Myocyte (in vitro differentiated cells): Measurements from ENCODE around the gene DOCK1. TPM values are rescaled to one million over a fixed set of nuclear protein-coding genes. Genes with fewer than 3 reads are reported as not detected.
A peak's percentile ranks its signal among the peaks of the same experiment; 100 is the strongest.

Experiments used
- DNase-seq: peaks from one replicate; pipeline ENCODE4 v3.0.0-alpha.2; 2012; ENCODE audit warnings: low read depth
- total RNA-seq: library from RNA; depleted of rRNA; stranded (reverse); fragments of >200 nt; gene quantifications from 2 replicates; pipeline ENCODE4 v1.2.3, GENCODE V29; 2014

DOCK1 gene
- total RNA-seq, 1 donor from 2014 or later = 35.1 TPM

DNA sequence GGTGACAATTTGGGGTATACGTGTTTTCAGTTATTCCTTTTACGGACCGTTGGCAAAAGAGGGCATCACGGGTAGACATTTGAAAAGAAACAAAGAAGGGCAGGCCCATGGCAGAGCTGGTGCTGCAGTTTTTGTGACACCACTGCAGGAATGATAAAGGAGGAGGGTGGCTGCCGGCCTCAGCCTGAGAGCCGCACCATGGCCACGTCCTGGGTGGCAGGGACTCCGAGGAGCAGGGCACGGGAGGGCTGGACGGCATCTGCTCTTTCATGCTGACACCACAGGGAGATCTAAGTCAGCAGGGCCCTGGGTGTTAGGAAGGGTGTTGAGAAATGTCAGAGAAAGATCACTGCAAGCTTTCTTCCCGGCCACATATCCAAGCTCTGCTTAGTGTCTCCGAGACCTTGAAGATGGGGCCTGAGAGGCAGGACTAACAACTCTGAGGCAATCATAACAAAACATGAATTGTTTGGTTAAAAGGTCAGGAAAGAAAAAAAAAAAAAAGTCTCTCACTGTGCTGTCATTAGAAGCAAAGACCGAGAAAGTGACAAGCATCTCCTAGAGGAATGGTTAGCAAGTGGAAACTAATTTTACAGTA is 254.5 kb downstream of the DOCK1 start:
- no peak for DNase-seq

DNA sequence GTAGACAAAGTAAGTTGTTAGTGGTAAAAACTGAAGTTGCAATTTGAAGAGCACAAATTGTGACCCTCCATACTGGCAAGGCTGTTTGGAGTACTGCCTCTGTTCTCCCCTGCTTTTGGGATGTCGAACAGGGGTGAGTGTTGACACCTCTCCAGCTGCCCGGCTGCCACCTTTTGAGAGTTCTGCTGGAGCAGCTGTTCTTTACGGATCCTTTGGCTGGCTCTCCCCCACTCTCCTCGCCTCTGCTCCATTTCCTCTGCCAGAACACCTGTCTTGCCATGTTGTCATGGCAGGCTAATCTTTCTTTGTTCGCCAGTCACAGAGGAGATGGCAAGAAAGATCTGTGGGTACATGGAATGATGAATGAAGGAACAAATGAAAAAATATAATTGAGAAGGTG is 256.3 kb downstream of the DOCK1 start:
- DNase-seq = peak; percentile 81

DNA sequence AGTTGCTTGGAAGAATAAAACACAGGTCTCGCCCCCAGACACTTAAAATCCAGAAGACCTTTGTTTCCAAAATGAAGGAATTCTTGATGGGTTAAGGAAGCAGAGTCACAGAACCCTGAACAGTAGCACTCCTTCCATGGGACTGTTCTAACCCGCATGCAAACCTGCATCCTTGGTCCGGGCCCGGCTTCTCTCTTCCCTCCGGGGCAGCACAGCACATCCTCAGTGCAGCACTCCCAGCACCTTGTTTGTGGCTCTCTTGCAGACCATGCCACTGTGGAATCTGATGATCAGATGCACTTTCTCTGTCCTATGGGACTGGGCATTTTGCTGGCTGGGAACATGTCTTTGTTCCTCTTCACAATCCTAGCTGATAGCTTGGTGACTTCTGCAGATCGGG is 257.6 kb downstream of the DOCK1 start:
- no peak for DNase-seq

DNA sequence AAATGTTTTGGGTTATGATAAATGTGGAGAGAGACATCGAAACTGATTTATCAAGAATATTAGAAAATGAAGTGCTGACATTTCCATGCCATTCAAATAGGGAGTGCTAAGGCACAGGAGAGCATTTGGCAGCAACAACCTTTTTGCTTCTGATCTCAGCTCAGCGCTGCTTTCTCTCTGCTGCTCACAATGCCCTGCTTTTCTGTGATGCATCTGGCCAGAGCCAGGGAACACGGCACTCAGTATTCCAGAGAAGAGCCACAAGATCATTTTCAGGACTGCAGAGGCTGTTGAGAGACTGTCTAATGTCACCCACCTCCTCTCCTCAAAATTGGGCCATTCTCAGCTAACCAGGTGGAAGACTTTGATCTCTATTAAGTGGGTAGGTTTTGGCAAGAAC is 263.0 kb downstream of the DOCK1 start:
- no peak for DNase-seq

DNA sequence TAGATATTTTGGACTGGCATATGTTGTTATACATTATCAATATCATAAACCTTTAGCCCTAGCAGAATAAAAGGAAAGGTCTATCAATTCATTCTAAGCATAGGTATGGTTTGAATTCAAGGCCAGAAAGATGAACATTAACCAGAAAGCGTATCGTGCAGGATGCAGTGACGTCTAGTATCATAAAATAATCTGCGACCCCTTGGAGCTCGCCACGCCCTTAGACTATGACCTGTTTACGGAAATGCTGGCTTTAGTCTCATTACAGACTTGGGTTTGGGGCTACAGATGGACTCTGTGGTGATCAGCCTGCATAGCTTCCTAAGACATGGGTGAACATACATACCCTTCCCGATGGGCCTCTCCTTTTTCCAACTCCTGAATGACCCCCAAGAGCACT is 269.6 kb downstream of the DOCK1 start:
- DNase-seq = no peak

GRCh38 chr10:127175357-127176110 is 270.3 kb downstream of the DOCK1 start:
- no peak for DNase-seq

GRCh38 chr10:127176649-127177048 is 271.4 kb downstream of the DOCK1 start:
- no peak for DNase-seq

DNA sequence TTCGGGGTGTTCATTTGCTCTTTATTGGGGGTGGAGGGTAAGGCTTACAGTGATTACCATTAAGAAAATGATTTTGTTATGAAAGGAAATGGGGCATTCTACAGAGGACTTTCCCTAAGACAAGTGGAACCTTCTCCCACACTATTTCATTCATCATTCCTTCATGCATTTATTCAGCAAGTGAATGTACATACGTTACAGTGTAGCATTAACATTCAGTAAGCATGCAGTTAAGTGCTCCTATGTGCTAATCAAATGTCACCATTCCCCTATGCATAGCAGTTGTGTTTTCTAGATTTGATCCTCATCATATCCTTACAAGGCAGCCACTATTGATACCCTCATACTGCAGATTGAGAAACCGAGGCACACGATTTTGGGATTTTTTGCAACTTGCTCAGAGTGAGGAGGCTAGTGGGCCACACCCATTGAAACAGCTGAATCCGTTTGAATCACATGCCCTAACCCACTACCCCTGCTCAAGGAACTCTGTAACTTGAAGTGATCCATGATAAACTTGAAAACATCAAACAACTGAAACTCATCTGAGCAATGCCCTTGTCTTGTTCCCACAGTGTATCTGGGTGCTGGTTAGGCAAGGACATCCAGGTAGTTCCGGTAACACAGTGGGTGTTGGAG is 274.5 kb downstream of the DOCK1 start:
- DNase-seq = no peak

- DNase-seq = no peak
These were observed 276.9 kb downstream of the DOCK1 start for GRCh38 chr10:127182161-127182560.

DNA sequence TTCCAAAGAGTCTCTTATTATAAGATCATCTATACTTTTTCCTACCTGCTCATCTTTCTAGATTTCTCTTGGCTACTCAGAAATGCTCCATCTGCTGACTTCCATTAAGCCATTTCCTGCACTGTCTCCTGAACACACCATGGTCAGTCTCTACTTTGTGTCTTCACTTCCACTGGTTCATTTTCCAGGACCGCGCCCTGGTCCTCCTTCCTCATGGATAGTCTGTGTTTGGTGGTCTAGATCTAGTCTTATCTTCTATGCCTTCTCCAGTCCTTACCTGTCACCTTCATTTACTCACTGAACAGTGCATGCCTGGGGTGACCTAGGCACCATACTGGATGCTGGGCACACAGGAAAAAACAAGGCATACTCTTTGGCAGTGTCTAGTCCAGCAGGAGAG is 279.4 kb downstream of the DOCK1 start:
- no peak for DNase-seq

DNA sequence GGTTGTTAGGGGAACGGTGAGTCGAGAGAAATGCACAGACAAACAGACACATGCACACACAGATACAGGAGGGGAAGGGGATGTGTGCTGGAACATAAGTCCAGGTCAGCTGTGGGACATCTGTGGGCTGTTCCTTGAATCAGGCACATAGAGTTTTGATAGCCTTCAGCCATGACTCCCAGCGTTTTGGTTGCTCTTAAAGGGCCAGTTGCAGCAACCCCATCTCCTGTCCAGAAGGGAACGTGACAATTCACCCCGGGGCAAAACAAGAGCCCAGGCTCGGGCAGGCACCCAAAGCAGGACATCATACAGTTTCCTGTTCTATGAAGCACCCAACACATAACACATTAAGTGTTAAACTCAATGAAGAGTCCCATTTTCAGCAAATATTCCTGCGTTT is 281.6 kb downstream of the DOCK1 start:
- DNase-seq = no peak

DNA sequence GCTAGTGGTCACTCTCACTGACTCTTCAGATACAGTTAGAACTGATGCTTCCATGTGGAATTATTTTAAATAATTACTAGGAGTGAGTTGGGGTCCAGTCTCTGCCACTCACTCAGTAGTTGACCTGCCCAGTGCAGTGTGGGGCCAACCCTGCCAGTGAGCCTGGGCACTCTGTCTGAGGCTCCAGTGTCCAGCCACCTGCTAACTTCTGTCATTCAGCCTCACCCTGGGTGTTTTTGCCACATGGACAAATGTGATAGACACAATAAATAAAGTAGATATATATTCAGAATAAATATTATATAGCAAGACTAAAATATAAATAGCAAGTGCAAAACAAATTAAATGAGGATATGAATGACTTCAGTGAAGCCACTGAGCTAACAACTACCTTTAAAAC is 284.0 kb downstream of the DOCK1 start:
- DNase-seq = peak; percentile 76

DNA sequence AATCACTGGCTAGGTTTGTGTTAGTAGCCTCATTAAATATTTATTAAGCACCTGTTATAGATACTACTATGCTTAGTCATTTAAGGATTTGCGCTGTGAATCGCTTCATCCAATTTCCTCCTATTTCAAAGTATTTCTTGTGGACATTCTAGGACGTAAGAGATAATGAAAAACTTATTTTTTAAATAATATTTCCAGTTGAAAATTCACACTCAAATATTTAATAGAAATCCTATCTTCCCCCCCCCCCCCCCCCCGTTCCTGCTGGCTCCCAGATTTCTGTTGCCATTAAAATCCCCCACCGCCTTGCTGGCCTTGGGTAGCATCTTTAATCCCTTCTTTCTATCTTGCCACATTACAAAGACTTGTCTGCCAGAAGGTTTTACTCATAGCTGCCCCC is 285.2 kb downstream of the DOCK1 start:
- DNase-seq = no peak

- peak; percentile 76 for DNase-seq
These were observed 287.9 kb downstream of the DOCK1 start for GRCh38 chr10:127193125-127193524.

DNA sequence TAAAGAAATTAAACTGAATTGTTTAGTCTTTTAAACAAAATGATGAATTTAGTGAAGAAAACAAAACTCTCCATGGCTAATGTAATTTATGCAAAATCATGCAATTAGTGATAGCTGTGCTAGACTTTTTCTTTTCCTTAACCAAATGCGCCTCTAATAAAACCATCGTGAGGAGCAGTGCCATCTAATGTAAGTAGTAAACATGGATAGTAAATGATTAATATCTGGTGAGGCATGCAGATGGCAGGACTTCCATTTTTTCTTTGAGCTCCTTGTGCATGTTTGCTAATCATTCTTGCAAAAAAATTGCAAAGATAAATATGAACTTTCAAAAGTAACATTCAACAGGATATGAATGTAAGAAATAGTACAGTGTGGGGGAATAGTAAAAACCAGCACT is 288.9 kb downstream of the DOCK1 start:
- no peak for DNase-seq

DNA sequence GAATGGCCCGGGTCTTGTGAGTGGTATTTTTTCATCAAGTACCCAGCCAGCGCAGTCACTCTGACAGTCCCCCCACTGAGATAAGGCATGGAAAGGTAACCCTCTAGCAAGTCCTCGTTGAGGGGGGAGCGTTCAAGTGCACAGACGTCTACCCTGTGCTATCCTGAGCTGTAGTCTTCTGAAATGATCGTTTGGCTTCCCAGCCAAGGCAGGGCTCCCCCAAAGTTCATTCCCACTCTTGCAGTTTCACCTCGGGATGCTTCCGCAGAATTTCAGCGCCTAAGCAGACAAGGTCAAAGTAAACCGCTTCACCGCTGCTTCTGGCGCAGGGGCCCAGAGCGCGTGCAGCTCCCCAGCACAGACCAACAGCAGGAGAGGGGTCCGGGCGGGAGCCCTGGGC is 289.4 kb downstream of the DOCK1 start:
- DNase-seq = no peak

- peak; percentile 74 for DNase-seq
These were observed 289.8 kb downstream of the DOCK1 start for GRCh38 chr10:127195041-127195506.

GRCh38 chr10:127195571-127196281 is 290.5 kb downstream of the DOCK1 start:
- peak; percentile 38 for DNase-seq

DNA sequence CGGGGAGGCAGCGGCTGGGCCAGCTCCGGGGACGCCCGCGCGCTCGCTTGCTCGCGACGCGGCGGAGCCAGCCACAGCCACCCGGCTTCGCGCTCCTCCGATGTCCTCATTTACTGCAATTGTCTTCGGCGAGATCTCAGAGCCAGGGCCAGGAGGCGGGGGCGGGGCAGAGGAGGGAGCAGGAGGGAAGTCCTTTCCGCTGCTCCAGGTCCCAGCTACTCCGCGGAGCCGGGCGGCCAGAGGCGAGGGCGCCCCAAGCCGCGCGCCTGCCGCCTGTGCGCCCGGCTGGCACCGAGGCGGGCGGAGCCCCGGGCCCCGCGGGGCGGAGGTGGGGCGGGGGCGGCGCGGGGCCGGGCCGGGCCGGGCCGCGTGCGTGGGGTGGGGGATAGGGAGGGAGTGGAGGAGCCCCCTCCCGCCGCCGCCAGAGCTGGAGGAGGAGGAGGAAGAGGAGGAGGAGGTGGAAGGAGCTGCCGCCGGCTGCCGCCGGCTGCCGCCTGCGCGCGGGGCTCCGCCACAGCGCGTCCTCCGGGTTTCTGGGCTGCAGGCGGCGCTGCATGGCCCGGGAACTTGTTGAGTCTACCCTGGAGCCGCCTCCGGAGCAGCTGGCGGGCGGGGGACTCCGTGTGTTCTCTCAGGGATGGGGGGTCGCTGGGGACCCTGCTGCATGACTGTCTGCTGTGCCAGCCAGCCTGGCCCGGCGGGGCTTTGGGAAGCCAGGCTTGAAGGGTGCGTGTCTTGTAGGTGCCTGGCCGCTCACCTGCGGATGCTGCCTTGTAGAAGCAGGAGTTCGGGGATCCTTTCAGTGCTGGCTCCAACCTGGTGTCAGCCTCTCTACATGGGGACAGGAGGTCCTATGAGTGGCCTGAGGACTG is 291.3 kb downstream of the DOCK1 start, which contains the start of gene INSYN2A:
INSYN2A (minus strand) TSS at position 310 of the 872 bp plus-strand sequence. CDS start 20,196 bp downstream, outside the sequence.
- DNase-seq = peak; percentile 75

DNA sequence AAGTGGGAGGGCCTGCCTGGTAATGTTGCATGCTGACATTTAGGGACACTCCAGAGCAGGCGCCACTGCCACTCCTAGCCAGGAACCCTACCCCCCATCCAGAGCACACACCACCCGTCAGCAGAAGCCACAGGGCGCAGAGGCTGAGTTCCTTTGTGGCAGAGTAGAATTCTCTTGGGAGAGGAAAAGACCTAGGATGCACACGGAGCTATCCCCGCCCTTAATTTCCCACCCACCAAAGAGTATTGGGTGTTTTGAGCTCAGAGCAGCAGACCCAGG is 291.9 kb downstream of the DOCK1 start:
- peak; percentile 56 for DNase-seq

- no peak for DNase-seq
These were observed 293.1 kb downstream of the DOCK1 start for GRCh38 chr10:127198307-127198706.
